Measurements from ENCODE around the gene SMG7. TPM values are rescaled to one million over a fixed set of nuclear protein-coding genes. Genes with fewer than 3 reads are reported as not detected.

The SMG7 gene
- total RNA-seq, 1 experiment from 2014 or later: 65.2 TPM

GRCh38 chr1:183470961-183471742, 1.1 kb upstream of the SMG7 start:
- DNase-seq (ENCODE audit: low read depth, low spot score) (peak; percentile 73), ATAC-seq (peak; percentile 66)
- CTCF ChIA-PET: interaction anchor here (0.6 kb wide), 1 partner anchor 9 kb away, joined by 3 read pairs; no protein-coding TSS in a partner anchor
- peaks cover 5% of the 10 kb centered on the region; the same call in 1 of the 2 replicates for H3K4me1 ChIP-seq (ENCODE audit: control insufficient read depth, insufficient read depth, low read length)
- no peaks in the 10 kb centered on the region; the same call in 1 of the 2 replicates for H3K36me3 ChIP-seq (ENCODE audit: control insufficient read depth, insufficient read depth, low read length)
- H3K27me3 ChIP-seq (ENCODE audit: control insufficient read depth, insufficient read depth, low read length): no peaks in the 10 kb centered on the region; the same call in 1 of the 2 replicates
- peak overlapping the region; percentile 94 for H3K27ac ChIP-seq (ENCODE audit: low read length)
- H3K9me3 ChIP-seq (ENCODE audit: control insufficient read depth, insufficient read depth, low read depth, low read length): no peaks in the 10 kb centered on the region
- in situ Hi-C loops (cut with HindIII; ENCODE audit: low pct_unique_long_range_greater_than_20kb, low sequenced_read_pairs) (no loop called here), intact Hi-C loops (cut with micrococcal nuclease; ENCODE audit: unreplicated experiment) (loop anchor here (1.0 to 5.0 kb wide), 2 partner anchors 72 to 151 kb away; no protein-coding TSS in a partner anchor)
- POLR2A ChIA-PET: interaction anchor here (0.5 to 0.6 kb wide), 2 partner anchors 43 to 138 kb away, joined by 4 to 7 read pairs; no protein-coding TSS in a partner anchor
- TF ChIP-seq POLR2AphosphoS5 (IDR thresholded peaks at IDR 0.05; ENCODE audit: low read depth, low read length) (peak; percentile 24), TCF7L2 (IDR thresholded peaks at IDR 0.05; ENCODE audit: low read depth, low read length) (no peak), SIN3A (IDR thresholded peaks at IDR 0.05; ENCODE audit: borderline replicate concordance, insufficient read depth, low read depth, low read length) (0 out of 2 replicates have a peak, but pooled peaks have one; percentile 2), CTCF (IDR thresholded peaks at IDR 0.05) (no peak), REST (IDR thresholded peaks at IDR 0.05; ENCODE audit: insufficient read depth in 1 of 2, low read depth in 2 of 2, low read length in 1 of 2) (no peak)
- BruUV-seq (replicated peaks): no TSS peak
- peak overlapping the region; percentile 77 to 95 for H3K4me3 ChIP-seq (ENCODE audit: low read depth in 2 of 2, low read length in 2 of 2)

GRCh38 chr1:183471743-183472487, 384 bp upstream of the SMG7 start:
- ChIA-PET CTCF (no interaction called here), POLR2A (interaction anchor here (0.7 kb wide), 1 partner anchor 1391 kb away, joined by 3 read pairs; no protein-coding TSS in a partner anchor)
- peak; percentile 90 for DNase-seq (ENCODE audit: low read depth, low spot score)
- H3K27me3 ChIP-seq (ENCODE audit: control insufficient read depth, insufficient read depth, low read length): no peaks in the 10 kb centered on the region; the same call in 1 of the 2 replicates
- no peaks in the 10 kb centered on the region; the same call in 1 of the 2 replicates for H3K36me3 ChIP-seq (ENCODE audit: control insufficient read depth, insufficient read depth, low read length)
- peak overlapping the region; percentile 80 to 95 for H3K4me3 ChIP-seq (ENCODE audit: low read depth in 2 of 2, low read length in 2 of 2)
- no TSS peak for BruUV-seq (replicated peaks)
- peak; percentile 86 for ATAC-seq
- in situ Hi-C loops (cut with HindIII; ENCODE audit: low pct_unique_long_range_greater_than_20kb, low sequenced_read_pairs): no loop called here
- no peaks in the 10 kb centered on the region for H3K9me3 ChIP-seq (ENCODE audit: control insufficient read depth, insufficient read depth, low read depth, low read length)
- TF ChIP-seq CTCF (IDR thresholded peaks at IDR 0.05) (no peak), POLR2AphosphoS5 (IDR thresholded peaks at IDR 0.05; ENCODE audit: low read depth, low read length) (peak; percentile 32), SIN3A (IDR thresholded peaks at IDR 0.05; ENCODE audit: borderline replicate concordance, insufficient read depth, low read depth, low read length) (no peak; the same call in 1 of the 2 replicates), TCF7L2 (IDR thresholded peaks at IDR 0.05; ENCODE audit: low read depth, low read length) (peak; percentile 59; the same call in 1 of the 2 replicates), REST (IDR thresholded peaks at IDR 0.05; ENCODE audit: insufficient read depth in 1 of 2, low read depth in 2 of 2, low read length in 1 of 2) (no peak)
- H3K27ac ChIP-seq (ENCODE audit: low read length): peak overlapping the region; percentile 94
- H3K4me1 ChIP-seq (ENCODE audit: control insufficient read depth, insufficient read depth, low read length): peaks cover 5% of the 10 kb centered on the region; the same call in 1 of the 2 replicates
- intact Hi-C loops (cut with micrococcal nuclease; ENCODE audit: unreplicated experiment): loop anchor here (5.0 kb wide), 1 partner anchor 150 kb away; no protein-coding TSS in a partner anchor
